ENCODE data around the gene CMTR2. TPM values are rescaled to one million over a fixed set of nuclear protein-coding genes. Genes with fewer than 3 reads are reported as not detected.

Gene CMTR2
- total RNA-seq, result 20.8 and 26.9 TPM in 2 replicates

GRCh38 chr16:71288890-71289731 lies at the start of gene CMTR2:
CMTR2 (minus strand) TSS chr16:71289402; CDS start chr16:71285920, 3,482 bp downstream.

Other genes with a start within 250 kb of the CMTR2 start
- gene HYDIN, start 58.7 kb downstream of the CMTR2 start, total RNA-seq, result under 0.01 TPM in 1 of 2 replicates, not detected in the other
- gene CALB2, start 69.3 kb upstream of the CMTR2 start, total RNA-seq, result not detected in 2 replicates
- not detected in 2 replicates for gene TLE7, start 152.7 kb upstream of the CMTR2 start, total RNA-seq
- 4.2 and 7.2 TPM in 2 replicates for gene ZNF23, start 172.8 kb upstream of the CMTR2 start, total RNA-seq
- gene ZNF19, start 199.9 kb upstream of the CMTR2 start, total RNA-seq, result 0.94 and 1.5 TPM in 2 replicates
- not detected in 2 replicates for gene CHST4, start 237.0 kb upstream of the CMTR2 start, total RNA-seq

All from endothelial cell of coronary artery (primary cell).